ENCODE data around the gene WDR83.
A peak's percentile ranks its signal among the peaks of the same experiment; 100 is the strongest.
"Not testable (repeated sequence)": the region's sequence is repeated elsewhere in the genome, so short reads cannot be mapped to it uniquely, and the experiment has no call there.

WDR83 gene

GRCh38 chr19:12655546-12655945, 11.1 kb upstream of the WDR83 start:
- DNase-seq, result no peak

- no peak for DNase-seq
These were observed 9.6 kb upstream of the WDR83 start for GRCh38 chr19:12656899-12657571.

DNA sequence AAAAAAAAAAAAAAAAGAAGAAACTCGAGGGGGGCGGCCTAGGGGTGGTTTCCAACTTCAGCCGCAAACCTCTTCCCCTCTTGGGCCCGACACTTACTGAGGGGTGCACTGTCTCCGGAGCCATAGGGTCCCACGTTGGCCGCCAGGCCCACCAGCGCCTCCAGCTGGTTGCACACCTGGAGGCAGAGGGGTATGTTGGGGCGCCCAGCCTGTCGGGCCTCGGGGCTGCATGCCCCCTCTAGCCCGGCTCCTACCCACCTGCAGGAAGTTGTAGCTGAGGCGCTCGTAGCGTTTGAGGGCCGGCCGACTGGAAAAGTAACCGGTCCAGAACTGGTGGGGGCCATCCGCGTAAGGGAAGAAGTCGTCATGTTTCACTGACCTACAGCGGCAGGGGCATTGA, 8.6 kb upstream of the WDR83 start:
- no peak for DNase-seq

DNA sequence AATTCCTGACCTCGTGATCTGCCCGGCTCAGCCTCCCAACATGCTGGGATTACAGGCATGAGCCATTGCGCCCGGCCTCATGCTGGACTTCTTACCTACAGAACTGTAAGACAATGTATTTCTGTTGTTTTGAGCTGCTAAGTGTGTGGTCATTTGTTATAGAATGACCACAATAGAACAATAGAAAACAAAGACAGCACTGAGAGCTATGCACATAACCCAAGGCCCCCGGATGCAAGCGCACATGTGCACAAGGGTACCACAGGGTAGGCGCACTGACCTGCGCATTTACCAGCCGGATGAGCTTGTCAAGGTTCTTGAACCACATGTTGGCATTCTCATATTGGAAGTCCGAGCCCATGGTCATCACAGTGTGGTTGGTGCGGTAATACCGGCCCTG, 5.6 kb upstream of the WDR83 start:
- peak in 18 of 51 donors; percentile 7 to 50 (median 16) for DNase-seq

DNA sequence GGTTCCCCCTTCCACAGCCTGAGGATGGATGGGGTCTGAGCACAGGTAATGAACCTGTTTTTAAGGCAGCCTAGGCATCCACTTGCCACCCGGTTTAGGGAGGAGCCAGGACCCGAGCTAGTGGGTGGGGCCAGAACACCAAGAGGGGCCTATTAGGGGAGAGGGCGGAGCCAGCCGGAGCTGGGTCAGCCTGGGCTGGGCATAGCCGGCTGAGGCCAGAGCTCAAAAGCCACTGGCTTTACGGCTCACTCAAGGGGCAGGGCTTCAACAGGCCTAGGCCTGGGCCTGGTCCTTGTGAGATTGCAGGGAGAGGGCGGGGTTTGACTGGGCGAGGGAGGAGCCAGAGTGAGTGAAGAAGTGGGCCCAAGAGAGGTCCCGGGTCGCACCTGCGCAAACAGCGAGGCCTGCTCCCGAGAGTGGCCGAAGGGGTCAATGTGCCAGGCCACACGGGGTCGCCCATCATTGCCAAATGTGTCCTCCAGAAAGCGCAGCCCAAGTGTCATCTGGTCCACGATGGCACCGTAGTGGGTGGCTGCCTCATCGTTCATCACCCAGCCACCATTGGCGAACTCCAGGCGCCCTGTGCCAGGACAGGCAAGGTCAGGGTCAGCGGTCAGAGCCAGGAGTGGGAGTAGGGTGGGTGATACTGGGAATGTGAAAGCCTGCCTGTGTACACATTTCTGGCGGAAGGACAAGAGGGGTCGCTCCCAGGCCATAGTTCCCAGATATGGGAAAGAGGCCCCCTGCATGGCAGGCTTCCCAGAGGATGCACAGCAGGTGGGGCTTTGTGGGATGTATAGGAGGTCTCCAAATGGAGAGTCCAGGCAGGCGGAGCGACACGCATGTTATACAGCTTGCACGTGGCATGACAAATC, 2.0 kb upstream of the WDR83 start:
- no peak for DNase-seq

GRCh38 chr19:12665281-12665573, 1.4 kb upstream of the WDR83 start:
- peak in 17 of 51 donors; percentile 4 to 46 (median 20) for DNase-seq

- no peak for DNase-seq
These were observed 839 bp upstream of the WDR83 start for GRCh38 chr19:12665671-12666264.

DNA sequence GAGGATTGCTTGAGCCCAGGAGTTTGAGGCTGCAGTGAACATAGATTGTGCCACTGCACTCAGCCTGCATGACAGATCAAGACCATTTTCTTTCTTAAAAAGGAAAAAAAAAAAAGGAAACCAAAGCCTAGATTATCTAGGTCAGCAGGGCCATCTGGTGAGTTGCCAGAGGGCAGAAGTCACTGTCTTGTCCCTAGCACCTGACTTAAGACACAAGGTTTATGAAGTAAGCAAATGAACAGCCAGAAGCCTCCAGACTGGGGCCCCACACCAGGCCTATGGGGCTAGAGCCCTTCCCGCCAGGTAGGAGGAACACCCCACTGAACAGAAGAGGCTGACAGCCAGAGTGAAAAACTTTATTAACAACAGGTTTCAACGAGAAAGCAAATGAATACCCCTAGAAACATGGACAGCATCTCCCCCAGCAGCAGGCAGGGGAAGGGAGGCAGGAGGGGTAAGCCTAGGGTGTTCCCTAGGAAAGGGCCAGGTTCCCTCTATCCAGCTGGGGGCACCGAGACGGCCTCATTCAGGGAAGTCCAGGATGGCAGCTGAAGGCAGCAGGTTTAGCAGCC, 1.2 kb downstream of the WDR83 start:
- no peak for DNase-seq

DNA sequence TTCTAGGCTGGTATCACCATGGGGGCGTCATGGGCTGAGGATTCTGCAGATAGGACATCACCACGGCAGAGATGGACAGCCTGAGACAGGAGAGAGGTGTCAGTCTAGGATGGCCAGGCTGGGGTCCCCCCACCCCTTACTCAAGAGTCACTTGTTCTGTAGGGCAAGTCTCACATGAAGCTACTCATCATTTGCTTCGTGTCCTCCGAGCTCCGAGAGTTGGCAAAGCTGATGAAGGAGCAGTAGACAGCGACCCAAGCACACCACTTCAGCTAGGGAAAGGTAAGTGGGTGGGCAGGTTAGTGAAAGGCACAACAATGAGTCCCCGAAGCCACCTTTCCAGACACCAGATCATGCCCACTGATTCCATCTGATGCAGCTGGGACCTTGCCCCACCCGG, 1.7 kb downstream of the WDR83 start:
- no peak for DNase-seq

GRCh38 chr19:12668932-12669269, 2.3 kb downstream of the WDR83 start:
- DNase-seq, result peak in 26 of 51 donors; percentile 35 to 82 (median 60)

- peak in 50 of 51 donors; percentile 34 to 97 (median 70) for DNase-seq
These were observed 2.9 kb downstream of the WDR83 start for GRCh38 chr19:12669270-12670158.

GRCh38 chr19:12670159-12670928, 3.7 kb downstream of the WDR83 start:
- DNase-seq, result no peak

DNA sequence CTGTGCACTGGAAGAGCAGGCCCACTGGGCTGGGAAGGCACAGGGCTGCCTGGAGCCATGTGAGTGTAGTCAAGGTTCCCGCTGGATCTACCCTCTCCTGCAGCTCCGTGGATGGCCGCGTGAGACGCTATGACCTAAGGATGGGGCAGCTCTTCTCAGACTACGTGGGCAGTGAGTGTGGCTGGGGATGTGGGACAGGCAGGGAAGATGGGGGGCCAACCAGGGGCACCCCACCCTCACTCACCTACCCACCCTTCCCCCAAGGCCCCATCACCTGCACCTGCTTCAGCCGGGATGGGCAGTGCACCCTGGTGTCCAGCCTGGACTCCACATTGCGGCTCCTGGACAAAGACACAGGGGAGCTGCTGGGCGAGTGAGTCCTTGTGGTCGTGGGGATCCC, 6.1 kb downstream of the WDR83 start:
- no peak for DNase-seq

- no peak for DNase-seq
These were observed 8.8 kb downstream of the WDR83 start for GRCh38 chr19:12675399-12675798.

DNA sequence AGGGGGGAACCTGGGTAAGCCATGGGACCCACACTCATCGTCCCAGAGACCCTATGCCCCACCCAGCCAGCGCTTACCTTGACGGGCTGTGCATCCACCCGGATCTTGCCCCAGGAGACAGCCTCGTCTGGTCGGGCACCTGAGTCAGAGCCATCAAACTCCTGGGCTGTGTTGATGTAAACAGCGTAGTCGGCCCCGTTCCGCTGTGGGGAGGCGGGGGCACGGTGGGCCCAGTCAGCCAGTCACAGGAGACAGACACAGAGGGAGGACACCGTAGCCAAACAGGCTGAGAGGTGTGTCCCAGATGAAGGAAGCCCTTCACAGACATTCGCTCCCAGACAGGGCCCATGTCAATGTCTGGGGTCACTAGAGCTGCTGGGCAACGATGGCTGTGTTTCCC, 9.3 kb downstream of the WDR83 start:
- DNase-seq, result no peak

DNA sequence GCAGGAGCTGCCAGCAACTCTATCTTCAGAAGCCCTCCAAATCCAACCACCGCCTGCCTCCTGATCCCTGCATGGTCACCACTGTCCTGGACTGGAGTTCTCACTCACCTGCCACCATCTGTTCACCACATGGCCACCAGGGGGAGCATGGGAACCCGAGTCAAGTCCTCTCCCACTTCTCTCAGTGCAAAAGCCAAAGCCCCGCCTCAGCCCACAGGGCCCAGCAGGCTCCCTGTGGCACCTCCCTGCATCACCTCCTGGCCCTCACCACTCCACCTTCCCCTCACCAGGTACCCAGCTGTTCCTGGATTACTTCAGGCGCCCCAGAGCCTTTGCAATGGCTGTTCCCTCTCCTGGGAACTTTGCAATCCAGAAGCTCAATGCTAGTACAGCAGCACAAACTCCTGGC, 9.8 kb downstream of the WDR83 start:
- DNase-seq, result peak in 47 of 51 donors; percentile 4 to 78 (median 38)

DNA sequence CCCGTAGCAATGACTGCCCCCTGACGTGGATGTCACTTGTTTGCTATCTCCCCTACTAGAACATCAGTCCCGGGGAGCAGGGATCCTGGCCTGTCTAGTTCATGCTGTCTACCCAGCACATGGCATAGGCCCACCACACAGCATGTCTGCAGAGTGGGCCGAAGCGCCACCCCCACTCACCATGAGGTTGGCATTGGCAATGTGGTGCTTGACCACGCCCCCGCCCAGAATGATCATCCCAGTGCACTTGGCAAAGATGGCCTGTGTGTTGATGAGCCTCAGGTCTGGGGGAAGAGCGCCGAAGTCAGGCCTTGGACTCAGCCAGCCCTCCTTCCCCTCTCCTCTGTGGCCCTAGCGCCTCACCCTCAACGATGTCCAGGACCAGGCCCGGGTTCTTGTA, 10.3 kb downstream of the WDR83 start:
- no peak for DNase-seq

GRCh38 chr19:12678039-12678438, 11.4 kb downstream of the WDR83 start:
- DNase-seq, result not testable (repeated sequence)

DNA sequence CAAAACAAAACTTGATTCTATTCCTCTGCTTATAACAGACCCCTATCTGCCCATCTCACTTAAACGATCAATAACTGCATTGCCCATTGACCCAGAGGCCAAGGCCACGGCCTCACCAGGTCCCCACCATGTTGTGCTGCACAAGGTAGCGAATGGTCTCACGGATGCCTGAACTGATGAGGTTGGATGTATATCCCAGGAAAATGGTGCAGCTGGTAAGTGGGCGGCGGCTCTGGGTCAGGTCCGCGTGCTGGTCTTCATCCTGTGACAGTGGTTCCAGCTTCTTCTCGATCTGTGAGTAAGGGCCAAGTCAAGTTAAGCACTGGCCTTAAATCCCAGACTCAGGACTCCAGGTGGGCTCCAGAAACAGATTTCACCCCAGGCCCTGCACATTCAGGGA, 13.4 kb downstream of the WDR83 start:
- no peak for DNase-seq
